WERI-Rb-1 (cell line): ENCODE data around the gene LMO7.
"Not testable (repeated sequence)": the region's sequence is repeated elsewhere in the genome, so short reads cannot be mapped to it uniquely, and the experiment has no call there.

ENCODE experiments used
- DNase-seq: peaks from one replicate; pipeline ENCODE4 v3.0.0-alpha.2; 2020
- H3K27ac ChIP-seq: fragments of 250-450 bp; sonication (Bioruptor Pico); 2 replicates; pipeline ENCODE4 v1.5.1; 2020; ENCODE audit warnings: mild to moderate bottlenecking, moderate library complexity
- H3K27me3 ChIP-seq: fragments of 250-450 bp; sonication (Bioruptor Pico); 2 replicates; pipeline ENCODE4 v1.5.1; 2021; ENCODE audit warnings: mild to moderate bottlenecking, low read depth, moderate library complexity; ENCODE audit not compliant: insufficient read depth, severe bottlenecking
- H3K36me3 ChIP-seq: fragments of 250-450 bp; sonication (Bioruptor Pico); 2 replicates; pipeline ENCODE4 v1.5.1; 2020; ENCODE audit warnings: mild to moderate bottlenecking, moderate library complexity
- H3K4me3 ChIP-seq: 2 replicates; pipeline ENCODE4 v1.5.1; 2011; ENCODE audit warnings: low read depth, mild to moderate bottlenecking, control low read depth, low read length
- H3K9me3 ChIP-seq: fragments of 250-450 bp; sonication (Bioruptor Pico); 2 replicates; pipeline ENCODE4 v1.5.1; 2021; ENCODE audit warnings: mild to moderate bottlenecking, moderate library complexity; ENCODE audit not compliant: severe bottlenecking
- TF ChIP-seq, protein P1 (sequence below): IDR thresholded peaks from 2 replicates; pipeline ENCODE4 v1.5.1; 2011; ENCODE audit warnings: low read depth, mild to moderate bottlenecking, control low read depth, inconsistent platforms, low read length

Gene LMO7

GRCh38 chr13:75693227-75693626 lies 57.1 kb downstream of the LMO7 start:
- no peak overlapping the region for H3K4me3 ChIP-seq
- DNase-seq = no peak
- no peak overlapping the region for H3K27ac ChIP-seq
- TF ChIP-seq, protein P1, sequence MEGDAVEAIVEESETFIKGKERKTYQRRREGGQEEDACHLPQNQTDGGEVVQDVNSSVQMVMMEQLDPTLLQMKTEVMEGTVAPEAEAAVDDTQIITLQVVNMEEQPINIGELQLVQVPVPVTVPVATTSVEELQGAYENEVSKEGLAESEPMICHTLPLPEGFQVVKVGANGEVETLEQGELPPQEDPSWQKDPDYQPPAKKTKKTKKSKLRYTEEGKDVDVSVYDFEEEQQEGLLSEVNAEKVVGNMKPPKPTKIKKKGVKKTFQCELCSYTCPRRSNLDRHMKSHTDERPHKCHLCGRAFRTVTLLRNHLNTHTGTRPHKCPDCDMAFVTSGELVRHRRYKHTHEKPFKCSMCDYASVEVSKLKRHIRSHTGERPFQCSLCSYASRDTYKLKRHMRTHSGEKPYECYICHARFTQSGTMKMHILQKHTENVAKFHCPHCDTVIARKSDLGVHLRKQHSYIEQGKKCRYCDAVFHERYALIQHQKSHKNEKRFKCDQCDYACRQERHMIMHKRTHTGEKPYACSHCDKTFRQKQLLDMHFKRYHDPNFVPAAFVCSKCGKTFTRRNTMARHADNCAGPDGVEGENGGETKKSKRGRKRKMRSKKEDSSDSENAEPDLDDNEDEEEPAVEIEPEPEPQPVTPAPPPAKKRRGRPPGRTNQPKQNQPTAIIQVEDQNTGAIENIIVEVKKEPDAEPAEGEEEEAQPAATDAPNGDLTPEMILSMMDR = no peak
- H3K9me3 ChIP-seq = no peaks in the 10 kb centered on the region
- no peaks in the 10 kb centered on the region for H3K36me3 ChIP-seq
- no peaks in the 10 kb centered on the region for H3K27me3 ChIP-seq

GRCh38 chr13:75694722-75695121 lies 58.6 kb downstream of the LMO7 start:
- H3K9me3 ChIP-seq = no peaks in the 10 kb centered on the region
- H3K36me3 ChIP-seq = no peaks in the 10 kb centered on the region
- TF ChIP-seq, protein P1 = no peak
- no peaks in the 10 kb centered on the region for H3K27me3 ChIP-seq
- no peak overlapping the region for H3K27ac ChIP-seq
- H3K4me3 ChIP-seq = no peak overlapping the region
- DNase-seq = no peak

DNA sequence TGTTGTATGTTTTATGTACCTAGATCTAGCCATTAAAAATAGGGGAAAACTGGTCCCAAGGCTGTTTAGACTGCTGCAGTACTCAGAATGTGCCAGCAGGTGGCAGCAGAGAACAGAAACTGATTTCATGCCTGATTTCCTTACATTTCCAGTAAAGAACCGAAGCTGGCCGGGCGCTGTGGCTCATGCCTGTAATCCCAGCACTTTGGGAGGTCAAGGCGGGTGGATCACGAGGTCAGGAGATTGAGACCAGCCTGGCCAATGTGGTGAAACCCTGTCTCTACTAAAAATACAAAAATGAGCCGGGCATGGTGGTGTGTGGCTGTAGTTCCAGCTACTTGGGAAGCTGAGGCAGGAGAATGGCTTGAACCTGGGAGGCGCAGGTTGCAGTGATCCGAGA lies 59.8 kb downstream of the LMO7 start:
- H3K9me3 ChIP-seq, H3K36me3 ChIP-seq, H3K27ac ChIP-seq, H3K27me3 ChIP-seq, H3K4me3 ChIP-seq: not testable (repeated sequence)
- peak; percentile 53 for DNase-seq
- TF ChIP-seq, protein P1 = peak; percentile 62

DNA sequence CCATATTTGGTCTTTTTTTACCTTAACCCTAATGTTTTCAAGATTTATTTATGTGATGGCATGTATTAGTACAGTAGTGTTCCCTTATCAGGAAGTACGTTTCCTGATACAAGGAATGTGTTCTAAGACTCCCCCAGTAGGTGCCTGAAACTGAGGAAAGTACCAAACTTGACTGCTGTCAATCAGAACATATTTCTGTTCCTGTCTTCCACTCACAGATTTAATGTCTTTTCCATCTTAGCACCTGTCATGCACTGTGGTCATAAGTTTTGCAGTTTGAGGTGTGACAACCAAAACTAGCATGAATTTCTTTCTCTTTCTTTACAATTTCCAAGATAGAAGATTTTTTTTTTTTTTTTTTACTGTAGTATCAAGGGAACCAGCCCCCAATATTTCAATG lies 62.9 kb downstream of the LMO7 start:
- H3K27me3 ChIP-seq = no peaks in the 10 kb centered on the region
- H3K4me3 ChIP-seq = no peak overlapping the region
- DNase-seq = no peak
- H3K36me3 ChIP-seq = no peaks in the 10 kb centered on the region
- no peaks in the 10 kb centered on the region for H3K9me3 ChIP-seq
- TF ChIP-seq, protein P1 = no peak
- no peak overlapping the region for H3K27ac ChIP-seq

- H3K27me3 ChIP-seq, H3K36me3 ChIP-seq, H3K9me3 ChIP-seq, DNase-seq, H3K27ac ChIP-seq, H3K4me3 ChIP-seq: not testable (repeated sequence)
These were observed 63.6 kb downstream of the LMO7 start for GRCh38 chr13:75699717-75700116.

GRCh38 chr13:75700552-75700951 lies 64.4 kb downstream of the LMO7 start:
- Histone ChIP-seq H3K27ac (no peak overlapping the region), H3K27me3 (no peaks in the 10 kb centered on the region), H3K9me3 (no peaks in the 10 kb centered on the region), H3K36me3 (no peaks in the 10 kb centered on the region), H3K4me3 (no peak overlapping the region)
- DNase-seq = no peak
- TF ChIP-seq, protein P1 = no peak
